SHP77 (cell line): ENCODE results near the gene ELL.

ENCODE experiments used
- DNase-seq, 2 experiments: peaks; one replicate each; lab custom pipeline; 2025; lab: John Stamatoyannopoulos, UW

ELL gene

GRCh38 chr19:18445262-18445948, 76.5 kb downstream of the ELL start:
- DNase-seq = no peak

- DNase-seq = no peak
Observed at GRCh38 chr19:18444513-18444912, 77.4 kb downstream of the ELL start.

- DNase-seq = no peak
Observed at GRCh38 chr19:18443831-18444230, 78.0 kb downstream of the ELL start.

GRCh38 chr19:18443406-18443805, 78.5 kb downstream of the ELL start:
- no peak for DNase-seq

- DNase-seq = no peak
Observed at GRCh38 chr19:18442941-18443340, 78.9 kb downstream of the ELL start.

- DNase-seq = no peak
Observed at GRCh38 chr19:18441804-18442788, 79.8 kb downstream of the ELL start.

GRCh38 chr19:18440936-18441803, 80.7 kb downstream of the ELL start:
- DNase-seq = no peak

- peak; percentile 41 to 63 for DNase-seq
Observed at GRCh38 chr19:18440415-18440877, 81.4 kb downstream of the ELL start.

- DNase-seq = no peak
Observed at GRCh38 chr19:18439910-18440237, 82.0 kb downstream of the ELL start.

GRCh38 chr19:18439025-18439909, 82.6 kb downstream of the ELL start:
- DNase-seq = no peak

GRCh38 chr19:18438331-18439024, 83.4 kb downstream of the ELL start:
- peak in 1 of 2 experiments; percentile 28 for DNase-seq

- DNase-seq = peak; percentile 30 to 49
Observed at GRCh38 chr19:18437491-18438330, 84.2 kb downstream of the ELL start, which contains the start of gene ISYNA1. Gene ISYNA1, minus strand, starts transcription at chr19:18438133. Its CDS starts 154 bp downstream, at chr19:18437979.

GRCh38 chr19:18436671-18437490, 85.0 kb downstream of the ELL start:
- DNase-seq = peak; percentile 68 to 81

GRCh38 chr19:18435842-18436670, 85.8 kb downstream of the ELL start:
- DNase-seq = peak in 1 of 2 experiments; percentile 33

- DNase-seq = no peak
Observed at GRCh38 chr19:18435178-18435841, 86.6 kb downstream of the ELL start.

- no peak for DNase-seq
Observed at GRCh38 chr19:18434411-18435175, 87.3 kb downstream of the ELL start.
